HG02970 (cell line): ENCODE results near the gene RICTOR.
"Not testable (repeated sequence)": the region's sequence is repeated elsewhere in the genome, so short reads cannot be mapped to it uniquely, and the experiment has no call there.

Source experiments
- ATAC-seq: cut with Tn5 transposase; IDR thresholded peaks from one replicate; pipeline ENCODE4 v1.9.1; 2021; ENCODE audit warnings: mild to moderate bottlenecking, moderate library complexity, moderate number of reproducible peaks; ENCODE audit not compliant: unreplicated experiment, low FRiP score

The RICTOR gene

GRCh38 chr5:39015743-39016586, 58.2 kb downstream of the RICTOR start:
- no peak for ATAC-seq

- no peak for ATAC-seq
These were observed 59.6 kb downstream of the RICTOR start for GRCh38 chr5:39014561-39014960.

- ATAC-seq, result no peak
These were observed 60.3 kb downstream of the RICTOR start for GRCh38 chr5:39013938-39014337.

- not testable (repeated sequence) for ATAC-seq
These were observed 63.2 kb downstream of the RICTOR start for GRCh38 chr5:39010958-39011357.

- ATAC-seq, result no peak
These were observed 64.2 kb downstream of the RICTOR start for GRCh38 chr5:39009981-39010380.

- no peak for ATAC-seq
These were observed 64.9 kb downstream of the RICTOR start for GRCh38 chr5:39009280-39009679.

- ATAC-seq, result no peak
These were observed 67.5 kb downstream of the RICTOR start for GRCh38 chr5:39006650-39007049.

- ATAC-seq, result no peak
These were observed 68.5 kb downstream of the RICTOR start for GRCh38 chr5:39005566-39006232.

- no peak for ATAC-seq
These were observed 72.5 kb downstream of the RICTOR start for GRCh38 chr5:39001683-39002082.

GRCh38 chr5:38999037-38999436, 75.2 kb downstream of the RICTOR start:
- no peak for ATAC-seq

GRCh38 chr5:38997591-38997990, 76.6 kb downstream of the RICTOR start:
- ATAC-seq, result no peak

- no peak for ATAC-seq
These were observed 78.1 kb downstream of the RICTOR start for GRCh38 chr5:38996123-38996522.

GRCh38 chr5:38994324-38994927, 79.8 kb downstream of the RICTOR start:
- ATAC-seq, result no peak

- not testable (repeated sequence) for ATAC-seq
These were observed 84.1 kb downstream of the RICTOR start for GRCh38 chr5:38989974-38990719.

GRCh38 chr5:38985909-38986452, 88.2 kb downstream of the RICTOR start:
- ATAC-seq, result no peak

- no peak for ATAC-seq
These were observed 94.7 kb downstream of the RICTOR start for GRCh38 chr5:38979535-38979934.

GRCh38 chr5:38978036-38978435, 96.2 kb downstream of the RICTOR start:
- ATAC-seq, result no peak

GRCh38 chr5:38968665-38969064, 105.5 kb downstream of the RICTOR start:
- no peak for ATAC-seq

- no peak for ATAC-seq
These were observed 112.5 kb downstream of the RICTOR start for GRCh38 chr5:38961691-38962090.

GRCh38 chr5:38953426-38954012, 120.7 kb downstream of the RICTOR start:
- no peak for ATAC-seq
